Breast epithelium (tissue), 3 donors: ENCODE measurements around the gene METTL16.

Experiments used
- CTCF ChIP-seq, 3 donors: fragments of 450-650 bp; IDR thresholded peaks; one replicate each; pipeline ENCODE4 v1.5.1; 2016 to 2017; ENCODE audit warnings: antibody characterized with exemption in 3 of 3, mild to moderate bottlenecking in 3 of 3, moderate library complexity in 3 of 3
- POLR2A ChIP-seq: fragments of 450-650 bp; IDR thresholded peaks from one replicate; pipeline ENCODE4 v1.6.1; 2016; ENCODE audit warnings: antibody characterized with exemption, mild to moderate bottlenecking, moderate library complexity
- POLR2AphosphoS5 ChIP-seq, 3 donors: sonication (generic); formaldehyde crosslinking; IDR thresholded peaks; one replicate each; pipeline ENCODE4 v1.6.1; 2017; ENCODE audit warnings: antibody characterized with exemption in 3 of 3

GRCh38 chr17:2392252-2393173, 119.2 kb downstream of the METTL16 start:
- peak; percentile 9 for TF ChIP-seq POLR2A
- TF ChIP-seq CTCF (IDR thresholded peaks at IDR 0.05) = no peak
- peak in 2 of 3 donors; percentile 58 to 82 for TF ChIP-seq POLR2AphosphoS5 (IDR thresholded peaks at IDR 0.05)
